Thyroid gland (tissue), 4 donors: ENCODE measurements around the gene ZNF385B. TPM values are rescaled to one million over a fixed set of nuclear protein-coding genes. Genes with fewer than 3 reads are reported as not detected.
A peak's percentile ranks its signal among the peaks of the same experiment; 100 is the strongest.

Source experiments
- DNase-seq, 2 donors: peaks; one replicate each; pipeline ENCODE4 v3.0.0-alpha.2; 2019
- H3K27ac ChIP-seq, 3 donors: fragments of 200-600 bp; sonication (generic); 1 replicate in 2 of 3; 2 replicates in 1 of 3; pipeline ENCODE4 v1.5.1; 2016 to 2019; ENCODE audit warnings: mild to moderate bottlenecking in 1 of 3, moderate library complexity in 1 of 3
- H3K27me3 ChIP-seq: fragments of 200-600 bp; sonication (generic); one replicate; pipeline ENCODE4 v1.5.1; 2019
- H3K36me3 ChIP-seq, 2 donors: fragments of 200-600 bp; sonication (generic); one replicate each; pipeline ENCODE4 v1.5.1; 2016 to 2019
- H3K4me1 ChIP-seq, 2 donors: fragments of 200-600 bp; sonication (generic); one replicate each; pipeline ENCODE4 v1.5.1; 2017 to 2019
- H3K4me3 ChIP-seq, 3 donors: fragments of 200-600 bp; sonication (generic); replicated peaks in 1 of 3; 1 replicate in 2 of 3; 2 replicates in 1 of 3; pipeline ENCODE4 v1.5.1; 2016; ENCODE audit warnings: mild to moderate bottlenecking in 1 of 3
- H3K9me3 ChIP-seq: fragments of 200-600 bp; sonication (generic); one replicate; pipeline ENCODE4 v1.5.1; 2017
- POLR2A ChIP-seq, 2 donors: fragments of 450-650 bp; IDR thresholded peaks; one replicate each; pipeline ENCODE4 v1.6.1; 2017; ENCODE audit warnings: antibody characterized with exemption in 2 of 2, mild to moderate bottlenecking in 2 of 2, moderate library complexity in 1 of 2
- WGBS, 2 donors: methylation state at CpG; one replicate each; pipeline ENCODE4 v1.1.5; 2017; 5-methylcytosine and 5-hydroxymethylcytosine counted together
- intact Hi-C: fragments of 100-400 bp; cut with DNase I; formaldehyde crosslinking; loops from one replicate; pipeline ENCODE4 v1.15.1; 2023
- total RNA-seq, 4 donors: library from RNA; depleted of rRNA; stranded (reverse); fragments of >200 nt; gene quantifications; one replicate each; pipeline ENCODE4 v1.2.3, GENCODE V29; 2016
- TF ChIP-seq, protein P1 (sequence below), 6 experiments: fragments of 200-600 bp in 3 of 6; fragments of 450-650 bp in 3 of 6; sonication (generic) in 3 of 6; IDR thresholded peaks; one replicate each; pipeline ENCODE4 v1.5.1; 2016 to 2019; ENCODE audit warnings: antibody characterized with exemption in 6 of 6, mild to moderate bottlenecking in 2 of 6, inconsistent platforms in 1 of 6, moderate library complexity in 1 of 6

The ZNF385B gene
- total RNA-seq, 4 donors from 2014 or later: 1.3 to 2.8 (median 1.8) TPM

- Histone ChIP-seq H3K4me1 (no peaks in the 10 kb centered on the region), H3K27ac (no peak overlapping the region), H3K4me3 (no peak overlapping the region), H3K36me3 (no peaks in the 10 kb centered on the region), H3K9me3 (no peaks in the 10 kb centered on the region), H3K27me3 (peaks cover 3% of the 10 kb centered on the region)
- intact Hi-C loops: no loop called here
- WGBS, 2 donors: 88 to 94% methylated on average over 5 of the region's 5 CpGs
- no peak for DNase-seq
- TF ChIP-seq, protein P1, sequence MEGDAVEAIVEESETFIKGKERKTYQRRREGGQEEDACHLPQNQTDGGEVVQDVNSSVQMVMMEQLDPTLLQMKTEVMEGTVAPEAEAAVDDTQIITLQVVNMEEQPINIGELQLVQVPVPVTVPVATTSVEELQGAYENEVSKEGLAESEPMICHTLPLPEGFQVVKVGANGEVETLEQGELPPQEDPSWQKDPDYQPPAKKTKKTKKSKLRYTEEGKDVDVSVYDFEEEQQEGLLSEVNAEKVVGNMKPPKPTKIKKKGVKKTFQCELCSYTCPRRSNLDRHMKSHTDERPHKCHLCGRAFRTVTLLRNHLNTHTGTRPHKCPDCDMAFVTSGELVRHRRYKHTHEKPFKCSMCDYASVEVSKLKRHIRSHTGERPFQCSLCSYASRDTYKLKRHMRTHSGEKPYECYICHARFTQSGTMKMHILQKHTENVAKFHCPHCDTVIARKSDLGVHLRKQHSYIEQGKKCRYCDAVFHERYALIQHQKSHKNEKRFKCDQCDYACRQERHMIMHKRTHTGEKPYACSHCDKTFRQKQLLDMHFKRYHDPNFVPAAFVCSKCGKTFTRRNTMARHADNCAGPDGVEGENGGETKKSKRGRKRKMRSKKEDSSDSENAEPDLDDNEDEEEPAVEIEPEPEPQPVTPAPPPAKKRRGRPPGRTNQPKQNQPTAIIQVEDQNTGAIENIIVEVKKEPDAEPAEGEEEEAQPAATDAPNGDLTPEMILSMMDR (IDR thresholded peaks at IDR 0.05): no peak
- no peak for TF ChIP-seq POLR2A (IDR thresholded peaks at IDR 0.05)
Observed at GRCh38 chr2:179746981-179747380, 114.4 kb downstream of the ZNF385B start.

- 18 to 21% methylated on average over 5 of the region's 5 CpGs for whole genome bisulfite sequencing, 2 donors
- no peak overlapping the region for H3K27ac ChIP-seq
- peak in 1 of 2 donors; percentile 3 for DNase-seq
- TF ChIP-seq, protein P1 (IDR thresholded peaks at IDR 0.05): no peak
- TF ChIP-seq POLR2A (IDR thresholded peaks at IDR 0.05): no peak
- intact Hi-C loops: no loop called here
- H3K4me1 ChIP-seq: no peaks in the 10 kb centered on the region
- no peaks in the 10 kb centered on the region for H3K9me3 ChIP-seq
- H3K27me3 ChIP-seq: peaks cover 3% of the 10 kb centered on the region
- H3K36me3 ChIP-seq: no peaks in the 10 kb centered on the region
- H3K4me3 ChIP-seq: no peak overlapping the region
Observed at GRCh38 chr2:179745635-179746256, 115.7 kb downstream of the ZNF385B start.

DNA sequence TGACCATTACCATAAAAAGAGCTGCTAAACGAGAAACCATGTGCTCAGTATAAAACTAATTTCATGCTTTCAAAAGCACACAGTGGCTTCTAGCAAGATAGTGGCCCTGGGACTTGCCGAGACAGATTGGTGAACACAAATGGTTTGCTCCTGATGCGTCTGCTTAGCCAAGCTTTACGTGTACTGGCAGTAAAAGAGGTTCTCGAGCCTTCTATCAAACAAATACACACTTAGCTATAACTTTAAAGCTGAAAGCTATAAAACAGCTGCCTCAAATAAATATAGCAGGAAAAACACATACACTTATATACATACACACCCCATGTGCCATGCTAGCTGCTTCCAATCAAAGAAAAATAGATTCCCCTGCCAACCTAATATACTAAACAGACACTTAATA, 117.0 kb downstream of the ZNF385B start:
- Histone ChIP-seq H3K27me3 (peaks cover 3% of the 10 kb centered on the region), H3K4me1 (no peaks in the 10 kb centered on the region), H3K4me3 (no peak overlapping the region), H3K9me3 (no peaks in the 10 kb centered on the region), H3K27ac (no peak overlapping the region), H3K36me3 (no peaks in the 10 kb centered on the region)
- TF ChIP-seq POLR2A (IDR thresholded peaks at IDR 0.05): no peak
- TF ChIP-seq, protein P1 (IDR thresholded peaks at IDR 0.05): no peak
- 80 to 86% methylated on average over 5 of the region's 5 CpGs for WGBS, 2 donors
- intact Hi-C loops: no loop called here
- no peak for DNase-seq

DNA sequence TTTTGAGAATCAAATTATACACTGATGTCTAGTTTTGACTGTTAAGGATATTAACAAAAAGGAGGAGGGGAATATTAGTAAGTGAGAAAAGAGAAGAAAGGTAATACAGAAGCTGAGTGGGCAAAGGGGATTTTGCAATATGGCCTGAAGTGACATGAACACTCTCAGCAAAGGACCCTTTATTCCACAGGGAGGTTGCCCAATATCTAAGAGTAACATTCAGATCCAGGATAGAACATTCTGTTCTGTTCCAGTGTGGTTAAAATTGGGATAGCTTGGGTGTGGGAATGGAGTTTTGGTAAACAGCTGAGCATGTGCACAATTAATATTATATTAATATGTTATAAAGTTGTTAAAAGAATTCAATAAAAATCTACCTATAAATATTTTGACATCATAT, 120.1 kb downstream of the ZNF385B start:
- Histone ChIP-seq H3K36me3 (no peaks in the 10 kb centered on the region), H3K27ac (no peak overlapping the region), H3K4me1 (no peaks in the 10 kb centered on the region), H3K4me3 (no peak overlapping the region), H3K9me3 (no peaks in the 10 kb centered on the region), H3K27me3 (peaks cover 3% of the 10 kb centered on the region)
- no peak for TF ChIP-seq POLR2A (IDR thresholded peaks at IDR 0.05)
- TF ChIP-seq, protein P1 (IDR thresholded peaks at IDR 0.05): no peak
- intact Hi-C loops: no loop called here
- no peak for DNase-seq

DNA sequence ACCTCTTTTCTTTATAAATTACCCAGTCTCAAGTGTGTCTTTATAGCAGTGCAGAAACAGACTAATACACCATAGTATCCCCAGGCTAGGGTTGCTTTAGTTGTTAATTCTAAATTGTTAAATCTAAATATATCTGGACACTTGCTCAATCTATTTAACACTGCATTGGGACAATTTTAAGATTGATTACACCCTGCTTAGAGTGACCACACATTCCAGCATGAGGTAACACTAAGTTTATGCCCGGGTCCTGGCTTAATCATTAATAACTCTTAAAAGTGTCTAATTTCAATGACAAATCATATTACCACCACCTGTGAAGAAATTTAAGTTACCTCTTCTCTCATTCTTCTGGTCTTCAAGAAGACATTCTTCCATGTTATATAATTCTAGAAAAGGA, 131.4 kb downstream of the ZNF385B start:
- H3K27ac ChIP-seq: no peak overlapping the region
- H3K27me3 ChIP-seq: no peaks in the 10 kb centered on the region
- no peak for DNase-seq
- intact Hi-C loops: no loop called here
- H3K36me3 ChIP-seq: no peaks in the 10 kb centered on the region
- H3K9me3 ChIP-seq: no peaks in the 10 kb centered on the region
- H3K4me1 ChIP-seq: peaks cover 0 to 6% of the 10 kb centered on the region in 2 donors
- TF ChIP-seq, protein P1 (IDR thresholded peaks at IDR 0.05): no peak
- no peak for TF ChIP-seq POLR2A (IDR thresholded peaks at IDR 0.05)
- WGBS, 2 donors: 75 to 83% methylated on average over 1 of the region's 1 CpG
- no peak overlapping the region for H3K4me3 ChIP-seq
